Measurements from ENCODE around the gene AP4M1.

Gene AP4M1

DNA sequence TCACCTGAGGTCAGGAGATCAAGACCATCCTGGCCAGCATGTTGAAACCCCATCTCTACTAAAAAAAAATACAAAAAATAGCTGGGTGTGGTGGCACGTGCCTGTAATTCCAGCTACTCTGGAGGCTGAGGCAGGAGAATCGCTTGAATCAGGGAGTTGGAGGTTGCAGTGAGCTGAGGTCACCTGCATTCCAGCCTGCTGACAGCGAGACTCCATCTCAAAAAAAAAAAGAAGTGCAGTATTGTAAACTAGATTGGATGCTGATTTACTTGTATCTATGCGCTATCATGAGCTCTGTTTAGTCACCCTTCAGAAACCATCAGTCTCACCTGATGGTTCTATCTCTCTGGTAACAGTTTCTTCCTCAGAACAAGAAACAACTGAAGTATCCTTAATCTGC is 38.1 kb upstream of the AP4M1 start:
- no peak for TF ChIP-seq ZC3H10 (CRISPR knock-in tag; IDR thresholded peaks at IDR 0.05)
- no peak for TF ChIP-seq POU6F1 (CRISPR knock-in tag; IDR thresholded peaks at IDR 0.05; ENCODE audit: borderline replicate concordance, low read depth)
- no peak for TF ChIP-seq CREB5 (CRISPR knock-in tag; IDR thresholded peaks at IDR 0.05; ENCODE audit: low read depth)
- TF ChIP-seq PPARA (CRISPR knock-in tag; IDR thresholded peaks at IDR 0.05; ENCODE audit: borderline replicate concordance), result no peak
- no peak for TF ChIP-seq ARNTL (CRISPR knock-in tag; IDR thresholded peaks at IDR 0.05; ENCODE audit: borderline replicate concordance, low read depth)
- no peak for TF ChIP-seq ZNF565 (CRISPR knock-in tag; conservative IDR thresholded peaks at IDR 0.05; ENCODE audit: low read depth)
- no peak for TF ChIP-seq TCF4 (CRISPR knock-in tag; IDR thresholded peaks at IDR 0.05; ENCODE audit: borderline replicate concordance)
- TF ChIP-seq ZNF70 (CRISPR knock-in tag; IDR thresholded peaks at IDR 0.05), result no peak
- TF ChIP-seq ZNF8 (CRISPR knock-in tag; IDR thresholded peaks at IDR 0.05), result no peak
- no peak for ATAC-seq

GRCh38 chr7:100064162-100064561 is 37.3 kb upstream of the AP4M1 start:
- ATAC-seq, result no peak
- TF ChIP-seq ZNF70 (CRISPR knock-in tag; IDR thresholded peaks at IDR 0.05) (no peak), CSDC2 (CRISPR knock-in tag; IDR thresholded peaks at IDR 0.05) (no peak), ZFP3 (CRISPR knock-in tag; IDR thresholded peaks at IDR 0.05) (no peak), GLIS3 (CRISPR knock-in tag; IDR thresholded peaks at IDR 0.05) (no peak), ZNF8 (CRISPR knock-in tag; IDR thresholded peaks at IDR 0.05) (no peak), ZNF565 (CRISPR knock-in tag; conservative IDR thresholded peaks at IDR 0.05; ENCODE audit: low read depth) (no peak)

DNA sequence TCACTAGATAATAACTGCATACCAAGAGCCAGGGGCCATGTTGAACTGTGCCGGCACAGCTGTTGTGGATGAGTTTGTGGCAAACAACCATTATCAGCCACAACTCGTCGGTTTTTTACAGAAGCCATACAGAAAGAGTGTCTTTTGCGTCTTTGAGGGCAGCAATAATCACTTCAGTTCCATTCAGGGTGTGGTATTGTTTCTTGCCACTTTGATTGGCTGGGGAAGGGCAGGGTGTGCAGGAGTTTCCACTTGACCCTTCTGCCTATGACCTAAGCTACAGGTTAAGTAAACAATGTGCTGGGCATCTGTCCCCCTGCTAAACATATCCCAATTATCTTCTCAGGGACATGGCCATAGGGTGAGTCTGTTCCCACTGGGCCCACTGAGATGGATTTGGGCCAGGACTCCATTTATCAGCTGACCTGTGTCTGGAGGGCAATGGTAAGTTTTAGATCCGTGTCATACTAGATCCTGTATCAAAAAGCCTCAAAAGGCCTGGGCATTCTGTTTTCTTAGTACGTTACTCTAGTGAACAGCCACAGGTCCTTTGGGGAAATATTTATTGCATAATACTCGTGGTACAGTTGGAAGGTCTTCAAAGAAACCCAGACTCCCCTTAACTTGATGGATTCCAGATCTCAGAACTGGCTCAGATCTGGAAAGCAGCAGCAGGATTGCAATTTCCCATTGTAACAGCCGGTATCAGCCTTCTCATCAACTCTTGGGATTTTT is 35.8 kb upstream of the AP4M1 start:
- ATAC-seq, result peak; percentile 65
- TF ChIP-seq SNAI2 (CRISPR knock-in tag; IDR thresholded peaks at IDR 0.05) (peak; percentile 91), ESRRG (CRISPR knock-in tag; IDR thresholded peaks at IDR 0.05) (no peak), TCF4 (CRISPR knock-in tag; IDR thresholded peaks at IDR 0.05; ENCODE audit: borderline replicate concordance) (peak; percentile 99), ZNF565 (CRISPR knock-in tag; conservative IDR thresholded peaks at IDR 0.05; ENCODE audit: low read depth) (no peak), CSDC2 (CRISPR knock-in tag; IDR thresholded peaks at IDR 0.05) (no peak), ZNF8 (CRISPR knock-in tag; IDR thresholded peaks at IDR 0.05) (no peak), CSRNP3 (CRISPR knock-in tag; IDR thresholded peaks at IDR 0.05) (no peak; the same call in 1 of the 2 replicates), BACH2 (CRISPR knock-in tag; IDR thresholded peaks at IDR 0.05; ENCODE audit: borderline replicate concordance) (no peak), RARB (CRISPR knock-in tag; IDR thresholded peaks at IDR 0.05) (peak; percentile 47; the same call in 1 of the 2 replicates), OSR1 (CRISPR knock-in tag; IDR thresholded peaks at IDR 0.05) (no peak), ZNF70 (CRISPR knock-in tag; IDR thresholded peaks at IDR 0.05) (0 out of 2 replicates have a peak, but pooled peaks have one; percentile 14), ZFP30 (CRISPR knock-in tag; IDR thresholded peaks at IDR 0.05) (no peak), GLIS3 (CRISPR knock-in tag; IDR thresholded peaks at IDR 0.05) (peak; percentile 7; the same call in 1 of the 2 replicates), TOX (CRISPR knock-in tag; IDR thresholded peaks at IDR 0.05; ENCODE audit: borderline replicate concordance) (no peak), TSHZ2 (CRISPR knock-in tag; IDR thresholded peaks at IDR 0.05) (peak; percentile 95), CREB5 (CRISPR knock-in tag; IDR thresholded peaks at IDR 0.05; ENCODE audit: low read depth) (peak; percentile 73), PPARA (CRISPR knock-in tag; IDR thresholded peaks at IDR 0.05; ENCODE audit: borderline replicate concordance) (peak; percentile 24; the same call in 1 of the 2 replicates), ISL1 (CRISPR knock-in tag; IDR thresholded peaks at IDR 0.05) (peak; percentile 87), ZC3H10 (CRISPR knock-in tag; IDR thresholded peaks at IDR 0.05) (no peak), ZFP3 (CRISPR knock-in tag; IDR thresholded peaks at IDR 0.05) (peak; percentile 66; the same call in 1 of the 2 replicates), POU6F1 (CRISPR knock-in tag; IDR thresholded peaks at IDR 0.05; ENCODE audit: borderline replicate concordance, low read depth) (peak; percentile 76; the same call in 1 of the 2 replicates), ARNTL (CRISPR knock-in tag; IDR thresholded peaks at IDR 0.05; ENCODE audit: borderline replicate concordance, low read depth) (no peak)
- TF ChIP-seq, protein P1, sequence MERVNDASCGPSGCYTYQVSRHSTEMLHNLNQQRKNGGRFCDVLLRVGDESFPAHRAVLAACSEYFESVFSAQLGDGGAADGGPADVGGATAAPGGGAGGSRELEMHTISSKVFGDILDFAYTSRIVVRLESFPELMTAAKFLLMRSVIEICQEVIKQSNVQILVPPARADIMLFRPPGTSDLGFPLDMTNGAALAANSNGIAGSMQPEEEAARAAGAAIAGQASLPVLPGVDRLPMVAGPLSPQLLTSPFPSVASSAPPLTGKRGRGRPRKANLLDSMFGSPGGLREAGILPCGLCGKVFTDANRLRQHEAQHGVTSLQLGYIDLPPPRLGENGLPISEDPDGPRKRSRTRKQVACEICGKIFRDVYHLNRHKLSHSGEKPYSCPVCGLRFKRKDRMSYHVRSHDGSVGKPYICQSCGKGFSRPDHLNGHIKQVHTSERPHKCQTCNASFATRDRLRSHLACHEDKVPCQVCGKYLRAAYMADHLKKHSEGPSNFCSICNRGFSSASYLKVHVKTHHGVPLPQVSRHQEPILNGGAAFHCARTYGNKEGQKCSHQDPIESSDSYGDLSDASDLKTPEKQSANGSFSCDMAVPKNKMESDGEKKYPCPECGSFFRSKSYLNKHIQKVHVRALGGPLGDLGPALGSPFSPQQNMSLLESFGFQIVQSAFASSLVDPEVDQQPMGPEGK (CRISPR knock-in tag; IDR thresholded peaks at IDR 0.05; ENCODE audit: borderline replicate concordance), result no peak; the same call in 1 of the 2 replicates
